Measurements from ENCODE around the gene KIAA1671.

The KIAA1671 gene

DNA sequence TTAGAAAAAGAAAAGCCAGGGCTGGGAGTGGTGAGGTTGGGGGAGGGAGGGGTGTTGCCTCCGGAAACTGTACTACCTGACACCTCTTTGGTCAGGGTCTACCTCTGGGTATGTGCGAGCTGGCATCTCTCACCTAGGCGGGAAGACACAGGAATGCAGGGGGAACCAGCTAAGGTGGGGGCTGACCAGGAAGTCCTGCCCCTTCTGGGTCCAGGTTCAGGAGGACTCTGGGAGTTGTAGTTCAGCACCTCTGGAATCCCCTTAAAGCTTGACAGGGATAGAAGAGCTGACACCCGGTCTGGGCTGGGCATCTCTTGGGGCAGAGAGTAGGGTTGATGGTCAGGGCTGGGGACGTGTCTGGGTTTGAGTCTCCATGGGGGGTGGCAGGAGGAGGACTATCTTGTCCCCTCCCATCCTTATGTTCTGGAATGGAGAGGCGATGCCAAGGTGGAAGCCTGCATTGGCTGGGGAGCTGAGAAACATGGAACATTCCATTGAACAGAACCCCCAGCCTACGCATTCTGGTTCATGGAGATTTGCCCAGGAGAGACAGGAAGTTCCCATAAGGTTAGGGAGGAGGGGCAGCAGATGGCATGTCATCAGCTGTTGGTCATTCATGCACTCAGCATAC, 2.1 kb upstream of the KIAA1671 start:
- DNase-seq (ENCODE audit: extremely low read depth in 1 of 2, low read depth in 1 of 2), result no peak

DNA sequence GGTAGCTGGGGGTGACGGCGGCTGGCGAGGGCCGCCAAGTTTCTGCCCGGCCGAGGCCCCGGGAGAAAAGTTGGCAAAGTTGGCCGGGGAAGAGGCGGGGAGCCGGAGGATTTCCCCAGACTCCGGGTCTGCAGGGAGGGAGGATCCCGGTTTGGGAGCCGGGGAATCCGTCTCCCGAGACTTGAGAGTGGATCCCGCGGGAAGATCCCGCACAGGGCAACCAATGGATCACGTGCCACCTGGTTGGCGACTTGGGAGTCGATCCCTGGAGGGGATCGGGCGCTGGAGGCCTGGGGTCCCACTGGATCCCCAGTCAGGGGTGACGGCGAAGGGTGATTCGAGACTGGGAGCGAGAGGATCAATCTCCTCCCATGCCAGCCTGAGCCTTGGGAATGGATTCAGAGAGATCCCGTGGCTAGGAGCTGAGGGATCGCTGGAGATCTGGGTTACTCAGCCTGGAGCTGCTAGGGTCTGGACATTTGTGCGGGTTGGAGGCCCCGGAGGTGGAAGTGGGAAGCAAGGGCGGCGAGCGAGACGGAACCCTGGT, 394 bp downstream of the KIAA1671 start:
- no peak for DNase-seq (ENCODE audit: extremely low read depth in 1 of 2, low read depth in 1 of 2)

DNA sequence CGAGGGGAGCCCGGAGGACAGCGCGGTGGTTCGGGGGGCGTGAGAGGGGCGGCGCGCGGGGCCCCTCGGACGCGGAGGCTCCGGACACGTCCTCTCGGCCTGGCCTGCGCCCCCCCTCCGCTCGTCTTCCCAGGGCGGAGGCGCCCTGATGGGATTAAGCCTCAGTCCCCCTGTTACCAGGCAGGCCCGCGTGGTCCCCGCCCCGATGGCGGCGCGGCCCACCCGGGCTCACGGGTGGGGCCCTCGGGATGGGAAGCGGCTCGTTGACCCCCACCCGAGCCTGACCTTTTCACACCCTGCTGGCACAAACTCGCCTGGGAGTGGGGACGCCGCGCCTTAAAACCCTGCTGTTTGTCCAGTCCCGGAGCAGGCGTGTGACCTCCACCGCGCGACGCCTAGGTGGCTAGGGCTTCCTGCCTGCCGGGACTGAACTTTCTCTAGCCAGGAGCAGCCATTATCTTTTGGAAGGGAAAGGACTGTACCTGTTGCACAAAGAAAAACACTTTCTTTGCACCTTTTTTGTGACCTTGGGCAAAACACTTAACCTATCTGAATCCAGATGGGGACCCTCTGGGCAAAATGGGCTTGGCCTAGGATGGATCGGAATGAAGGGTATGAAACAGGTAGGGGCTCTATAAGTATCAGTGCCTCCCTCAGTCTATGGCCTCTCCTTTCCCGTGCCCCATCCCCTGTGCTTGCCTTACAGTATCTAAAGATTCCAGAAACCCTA, 1.0 kb downstream of the KIAA1671 start:
- no peak for DNase-seq (ENCODE audit: extremely low read depth in 1 of 2, low read depth in 1 of 2)

DNA sequence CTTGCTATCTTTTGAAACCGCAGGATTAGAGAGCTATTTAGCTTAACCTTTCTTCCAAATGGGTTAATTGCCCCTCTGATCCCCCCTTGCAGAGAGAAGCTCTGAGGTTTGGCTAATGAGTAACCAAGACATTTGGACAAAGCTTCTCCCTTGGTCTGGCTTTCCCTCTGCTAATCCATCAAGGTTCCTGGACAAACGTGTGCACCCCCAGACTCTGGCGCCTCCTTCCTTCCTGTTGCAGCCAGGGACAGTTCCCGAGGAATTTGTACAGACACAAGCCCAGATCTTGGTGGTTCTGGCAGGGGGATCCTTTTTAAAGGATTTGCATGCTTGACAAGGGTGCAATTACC, 1.6 kb downstream of the KIAA1671 start:
- no peak for DNase-seq (ENCODE audit: extremely low read depth in 1 of 2, low read depth in 1 of 2)

DNA sequence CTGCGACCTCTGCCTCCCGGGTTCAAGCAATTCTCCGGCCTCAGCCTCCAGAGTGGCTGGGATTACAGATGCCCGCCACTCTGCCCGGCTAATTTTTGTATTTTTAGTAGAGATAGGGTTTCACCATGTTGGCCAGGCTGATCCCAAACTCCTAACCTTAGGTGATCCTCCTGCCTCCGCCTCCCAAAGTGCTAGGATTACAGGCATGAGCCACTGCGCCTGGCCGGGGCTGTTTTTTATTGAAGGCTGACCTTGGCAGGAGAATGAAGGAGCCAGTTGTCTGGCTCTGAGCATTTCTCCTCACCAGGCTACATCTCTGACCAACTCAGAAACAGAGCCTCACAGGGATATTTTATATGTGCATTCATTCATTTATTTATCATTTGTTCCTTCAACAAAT, 2.3 kb downstream of the KIAA1671 start:
- no peak for DNase-seq (ENCODE audit: extremely low read depth in 1 of 2, low read depth in 1 of 2)

DNA sequence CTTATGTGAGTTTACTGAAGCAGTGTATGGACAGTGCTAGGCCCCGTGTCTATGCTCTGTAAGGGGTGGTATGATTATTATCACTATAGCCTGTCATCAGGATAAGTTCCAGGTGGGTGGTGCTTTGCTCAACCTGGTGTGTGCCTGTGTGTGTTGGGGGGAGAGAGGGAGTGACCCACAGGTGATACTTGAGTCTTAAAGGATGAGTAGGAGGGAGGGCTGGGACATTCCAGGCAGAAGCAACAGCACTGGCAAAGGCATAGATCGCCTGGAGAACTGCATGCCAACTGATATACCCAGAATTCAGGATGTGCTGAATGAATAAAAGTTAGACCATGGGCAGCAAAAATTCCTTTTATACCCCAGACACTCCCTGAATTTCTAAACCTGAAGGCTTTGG, 4.5 kb downstream of the KIAA1671 start:
- DNase-seq (ENCODE audit: extremely low read depth in 1 of 2, low read depth in 1 of 2), result no peak

DNA sequence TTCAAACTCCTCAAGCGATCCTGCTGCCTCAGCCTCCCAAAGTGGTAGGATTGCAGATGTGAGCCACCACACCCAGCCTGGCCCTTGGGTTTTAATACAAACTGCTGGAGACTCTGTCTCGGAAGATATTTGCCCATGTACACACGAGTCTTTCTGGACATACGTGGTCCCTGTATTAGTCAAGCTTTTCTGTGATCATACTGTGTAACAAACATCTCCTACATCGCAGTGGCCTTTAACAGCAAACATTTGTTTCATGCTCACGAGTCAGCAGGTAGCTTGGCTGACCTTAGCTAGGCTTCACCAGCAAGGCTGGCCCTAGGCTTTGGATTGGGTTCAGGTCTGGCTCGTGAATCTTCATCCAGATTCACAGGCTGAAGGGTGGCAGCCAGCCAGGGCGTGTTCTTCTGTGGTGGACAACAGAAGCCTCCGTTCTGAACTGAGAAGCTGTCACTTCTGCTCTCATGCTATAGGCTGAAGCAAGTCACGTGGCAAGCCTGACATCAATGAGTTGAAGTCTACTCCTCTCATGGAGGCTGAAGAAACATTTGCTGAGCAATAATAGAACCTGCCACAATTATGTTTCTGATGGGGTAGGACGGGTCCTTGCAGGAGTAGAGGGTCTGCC, 8.8 kb downstream of the KIAA1671 start:
- no peak for DNase-seq (ENCODE audit: extremely low read depth in 1 of 2, low read depth in 1 of 2)

DNA sequence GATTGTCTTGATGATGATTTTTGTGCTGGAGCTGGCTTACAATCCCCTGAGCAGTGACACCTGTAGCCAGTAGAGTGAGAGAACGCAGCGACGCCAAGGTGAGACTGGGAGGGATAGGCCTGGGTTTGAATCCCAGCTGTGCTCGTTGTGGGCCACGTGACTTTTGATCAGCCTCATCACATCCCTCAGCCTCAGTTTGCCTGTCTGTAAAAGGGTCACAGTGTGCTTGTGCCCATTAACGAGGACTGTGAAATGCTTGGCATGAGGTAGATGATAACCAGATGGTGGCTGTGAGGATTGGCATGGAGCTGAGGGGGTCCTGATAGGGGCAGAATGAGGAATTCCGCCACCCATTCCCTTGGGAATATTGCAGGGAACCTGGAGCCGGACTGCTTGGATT, 9.6 kb downstream of the KIAA1671 start:
- DNase-seq (ENCODE audit: extremely low read depth in 1 of 2, low read depth in 1 of 2), result no peak

DNA sequence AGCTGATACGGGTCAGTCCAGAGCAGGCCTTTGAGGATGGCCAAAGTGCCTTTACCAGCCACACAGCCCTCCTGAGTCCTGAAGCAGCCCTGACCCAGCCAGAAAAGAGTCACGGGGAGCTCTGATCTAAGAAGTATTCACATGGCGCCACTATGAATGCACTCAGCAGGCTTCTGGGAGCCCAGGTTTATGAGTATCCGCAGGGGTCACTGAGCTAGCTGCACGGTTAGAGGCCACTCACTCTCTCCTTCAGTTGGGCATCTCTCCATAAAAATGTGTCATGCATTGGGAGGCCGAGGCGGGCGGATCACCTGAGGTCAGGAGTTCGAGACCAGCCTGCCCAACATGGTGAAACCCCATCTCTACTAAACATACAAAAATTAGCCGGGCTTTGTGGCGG, 10.3 kb downstream of the KIAA1671 start:
- DNase-seq (ENCODE audit: extremely low read depth in 1 of 2, low read depth in 1 of 2), result no peak

DNA sequence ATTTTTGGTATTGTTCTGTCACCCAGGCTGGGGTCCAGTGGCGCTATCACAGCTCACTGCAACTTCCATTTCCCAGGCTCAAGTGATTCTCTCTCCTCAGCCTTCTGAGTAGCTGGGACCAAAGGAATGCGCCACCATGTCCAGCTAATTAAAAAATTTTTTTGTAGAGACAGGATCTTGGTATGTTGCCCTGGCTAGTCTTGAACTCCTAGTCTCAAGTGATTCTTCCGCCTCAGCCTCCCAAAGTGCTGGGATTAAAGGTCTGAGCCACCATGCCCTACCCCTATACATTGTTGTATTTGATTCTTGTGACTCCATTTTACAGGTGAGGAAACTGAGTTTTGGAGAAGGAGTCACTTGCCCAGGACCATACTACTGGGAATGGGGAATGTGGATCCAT, 11.9 kb downstream of the KIAA1671 start:
- DNase-seq (ENCODE audit: extremely low read depth in 1 of 2, low read depth in 1 of 2), result no peak

DNA sequence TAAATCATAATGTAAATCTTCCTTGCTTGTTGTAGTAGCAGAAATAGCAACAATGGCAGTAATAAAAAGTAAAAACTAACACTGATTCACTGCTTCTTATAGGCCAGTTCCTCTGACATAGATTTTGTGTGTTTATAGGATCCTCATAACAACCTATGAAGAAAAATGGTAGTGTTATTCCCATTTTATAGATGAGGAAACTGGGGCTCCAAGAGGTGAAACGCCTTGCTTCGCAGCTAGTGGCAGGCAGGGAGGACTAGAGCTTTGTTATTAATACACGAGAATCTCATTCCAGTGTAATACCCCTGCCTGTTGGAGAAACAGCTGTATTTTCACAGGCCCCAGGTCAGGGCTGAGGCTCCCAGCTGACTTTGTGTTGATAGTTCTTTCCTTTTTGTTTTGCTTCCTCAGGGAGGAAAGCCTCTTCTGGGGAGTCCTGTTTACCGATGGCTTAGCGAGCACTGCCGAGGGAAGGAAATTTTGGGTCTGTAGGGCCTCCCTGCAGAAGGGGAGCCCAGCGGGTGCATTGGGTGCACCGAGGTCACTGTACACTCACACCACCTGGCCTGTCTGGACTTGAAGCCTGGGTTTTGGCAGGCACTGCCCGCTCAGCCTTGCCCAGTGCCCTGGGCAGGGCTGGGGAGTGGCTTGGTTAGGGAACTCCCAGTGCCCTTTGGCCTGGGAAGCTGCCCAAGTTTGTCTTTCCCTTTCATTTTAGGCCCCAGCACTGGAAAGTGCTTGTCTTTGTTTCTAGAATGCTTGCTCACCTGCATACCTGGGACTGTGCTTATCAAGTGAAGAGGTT, 13.5 kb downstream of the KIAA1671 start:
- no peak for DNase-seq (ENCODE audit: extremely low read depth in 1 of 2, low read depth in 1 of 2)

DNA sequence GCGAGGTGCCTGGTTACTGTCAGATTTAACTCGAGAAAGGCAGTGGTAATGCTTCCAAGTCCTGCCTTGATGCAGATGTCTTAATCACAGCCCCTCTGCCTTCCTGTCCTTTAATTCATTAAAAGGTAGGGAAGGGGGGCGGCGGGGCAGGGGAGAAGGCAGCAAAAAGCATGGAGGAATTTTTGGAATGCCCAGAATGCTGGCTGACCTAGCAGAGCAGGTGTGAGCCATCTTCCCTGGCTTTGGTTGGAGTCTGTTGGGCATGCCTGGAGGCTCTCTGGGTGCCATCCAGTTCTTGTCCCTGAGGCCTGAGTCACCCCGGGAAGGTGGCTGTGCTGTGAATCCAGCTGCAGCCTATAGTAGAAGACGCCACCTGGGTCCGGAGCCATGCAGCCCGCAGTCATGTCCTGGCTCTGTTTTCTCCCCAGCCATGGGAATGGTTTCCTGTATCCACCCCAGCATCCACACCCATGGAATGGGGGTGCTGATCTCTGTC, 15.6 kb downstream of the KIAA1671 start:
- no peak for DNase-seq (ENCODE audit: extremely low read depth in 1 of 2, low read depth in 1 of 2)

DNA sequence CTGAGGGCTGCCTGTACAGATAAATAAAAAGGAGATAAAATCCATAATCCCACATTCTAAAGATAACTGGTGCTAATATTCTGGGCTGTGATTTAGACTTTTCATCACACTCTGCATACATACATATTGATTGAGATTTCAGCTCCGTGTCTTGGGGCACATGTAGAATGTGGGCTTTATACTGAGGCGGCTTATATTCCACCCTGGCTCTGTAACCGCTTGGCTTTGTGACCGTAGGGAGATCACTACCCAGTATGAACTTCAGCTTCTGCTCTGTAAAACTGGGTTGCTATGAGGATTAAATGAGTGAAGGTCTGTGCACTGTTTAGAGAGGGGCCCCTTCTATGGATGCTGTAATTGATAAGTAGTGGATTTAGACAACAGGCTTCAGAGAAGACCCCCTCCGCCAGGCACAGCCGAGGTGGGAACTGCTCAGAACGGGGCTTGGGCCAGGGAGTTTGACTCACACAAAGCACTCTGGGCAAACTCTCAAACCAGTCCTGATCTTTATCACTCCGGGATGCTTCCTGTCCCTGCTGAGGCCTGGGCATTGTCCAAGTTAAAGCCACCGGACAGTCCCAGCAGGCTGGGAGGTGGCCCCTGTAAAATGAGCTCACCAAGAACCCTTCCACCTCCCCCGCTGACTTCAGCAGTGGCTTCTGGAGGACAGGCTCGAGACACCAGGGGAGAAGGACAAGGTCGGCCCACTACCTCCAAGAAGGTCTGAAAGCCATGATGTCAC, 17.2 kb downstream of the KIAA1671 start:
- no peak for DNase-seq (ENCODE audit: extremely low read depth in 1 of 2, low read depth in 1 of 2)

DNA sequence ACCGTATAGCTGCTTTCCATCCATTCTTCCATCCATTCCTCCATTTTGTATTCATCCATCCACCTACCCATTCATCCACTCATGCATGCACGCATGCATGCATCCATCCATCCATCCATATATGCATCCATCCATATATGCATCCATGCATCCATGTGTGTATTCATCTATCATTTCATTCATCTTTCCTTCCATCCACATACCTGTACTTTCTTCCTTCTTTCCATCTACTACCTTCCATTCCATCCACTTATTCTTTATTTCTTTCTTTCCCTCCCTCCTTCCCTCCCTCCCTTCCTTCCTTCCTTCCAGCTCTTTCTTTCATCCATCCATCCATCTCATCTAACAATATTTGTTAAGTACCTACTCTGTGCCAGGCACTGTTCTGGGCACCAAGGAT, 19.9 kb downstream of the KIAA1671 start:
- DNase-seq (ENCODE audit: extremely low read depth in 1 of 2, low read depth in 1 of 2), result no peak

DNA sequence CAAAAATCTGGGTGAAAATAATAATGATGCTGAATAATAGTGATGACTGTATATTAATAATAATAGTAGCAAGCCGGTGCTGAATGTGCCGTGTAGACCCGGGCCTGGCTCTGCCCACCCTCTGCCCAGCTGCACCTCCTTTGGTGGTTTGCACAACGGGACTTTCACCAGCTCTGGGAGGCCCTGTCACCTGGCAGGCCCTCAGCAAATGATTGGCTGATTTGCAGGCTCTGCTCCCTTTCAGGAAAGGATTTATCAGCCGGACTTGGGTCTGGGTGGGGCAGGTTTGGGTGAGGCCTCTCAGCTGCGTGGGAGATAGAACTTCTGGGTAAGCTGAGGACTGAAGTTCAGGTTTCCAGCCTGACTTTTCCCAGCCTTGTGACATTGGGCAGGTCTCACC, 21.4 kb downstream of the KIAA1671 start:
- no peak for DNase-seq (ENCODE audit: extremely low read depth in 1 of 2, low read depth in 1 of 2)

DNA sequence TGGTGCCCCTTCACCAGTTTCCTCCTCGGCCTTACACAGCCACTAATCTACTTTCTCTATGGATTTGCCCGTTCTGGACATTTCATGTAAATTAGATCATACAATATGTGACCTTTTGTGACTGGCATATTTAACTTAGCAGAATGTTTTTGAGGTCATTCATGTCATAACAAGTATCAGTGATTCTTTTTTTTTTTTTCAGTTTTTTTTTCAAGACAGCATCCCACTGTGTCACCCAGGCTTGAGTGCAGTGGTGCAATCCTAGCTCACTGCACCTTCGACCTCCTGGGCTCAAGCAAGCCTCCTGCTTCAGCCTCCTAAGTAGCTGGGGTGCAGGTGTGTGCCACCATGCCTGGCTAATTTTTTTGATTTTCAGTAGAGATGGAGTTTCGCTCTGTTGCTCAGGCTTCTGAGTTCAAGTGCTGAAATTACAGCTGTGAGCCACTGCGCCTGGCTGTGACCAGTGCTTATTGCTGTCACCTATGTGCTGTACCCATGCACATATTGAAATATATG, 22.7 kb downstream of the KIAA1671 start:
- DNase-seq (ENCODE audit: extremely low read depth in 1 of 2, low read depth in 1 of 2), result no peak

DNA sequence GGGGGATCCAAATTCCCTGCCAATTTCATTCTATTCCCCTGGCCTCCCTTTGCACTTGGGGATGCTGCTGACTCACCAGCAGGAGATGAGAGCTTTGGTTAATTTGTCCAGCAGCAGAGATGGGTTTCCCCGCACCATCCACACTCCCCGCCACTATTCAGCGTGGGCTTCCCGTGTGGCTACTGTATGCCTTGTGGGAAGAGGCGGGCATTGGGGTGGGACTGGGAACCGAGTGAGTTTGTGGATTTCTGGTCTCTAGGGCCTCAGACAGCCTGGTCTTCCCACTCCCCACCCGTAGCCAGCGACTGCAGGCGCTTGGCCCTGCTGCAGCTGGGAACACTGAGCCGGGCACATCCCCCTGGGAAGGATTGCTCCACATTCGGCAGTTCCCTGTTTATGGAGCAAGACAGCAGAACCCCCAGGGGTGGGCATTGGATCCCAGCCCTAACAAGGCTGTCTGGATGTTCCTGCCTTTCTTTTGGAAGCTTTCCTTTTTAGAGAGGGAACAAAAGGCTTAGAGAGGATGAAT, 23.4 kb downstream of the KIAA1671 start:
- no peak for DNase-seq (ENCODE audit: extremely low read depth in 1 of 2, low read depth in 1 of 2)

DNA sequence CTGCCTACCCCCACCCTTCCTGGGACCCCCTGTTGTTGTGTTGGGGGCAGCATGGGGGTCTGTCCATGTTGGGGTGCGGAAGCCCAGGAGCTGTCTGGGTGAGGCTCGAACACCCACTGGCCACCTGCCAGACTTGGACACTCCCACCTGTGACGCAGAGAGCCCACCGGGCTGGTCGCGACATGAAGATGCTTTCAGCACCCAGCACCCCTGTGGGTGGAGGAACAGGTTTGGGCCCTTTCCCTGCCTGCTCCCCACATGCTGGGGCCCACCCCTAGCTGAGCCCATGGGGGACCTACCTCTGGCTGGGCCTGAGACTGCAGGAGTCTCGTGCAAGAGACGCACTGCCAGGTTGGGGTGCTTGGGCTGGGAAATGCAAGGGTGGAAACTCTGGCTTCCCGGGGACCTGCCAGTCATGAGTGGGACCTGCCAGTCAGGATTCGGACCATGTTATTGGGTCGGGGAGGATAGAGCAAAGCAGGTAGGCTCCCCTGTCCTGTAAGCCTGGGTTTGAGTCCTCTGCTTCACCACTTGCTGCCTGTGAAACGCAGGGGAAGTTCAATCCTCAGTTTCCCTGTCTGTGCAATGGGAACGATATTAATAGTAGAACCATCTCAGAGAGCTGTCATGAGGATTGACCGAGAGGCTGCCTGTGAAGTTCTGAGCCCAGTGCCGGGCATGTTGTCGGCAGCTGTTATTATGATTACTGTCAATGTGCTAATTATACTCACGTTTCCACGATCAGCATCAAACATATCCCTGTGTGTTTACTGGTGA, 24.1 kb downstream of the KIAA1671 start:
- DNase-seq (ENCODE audit: extremely low read depth in 1 of 2, low read depth in 1 of 2), result no peak

Data from stimulated activated CD8-positive, alpha-beta memory T cell treated with anti-CD3 and anti-CD28 coated beads, Interleukin-7, amount 100 ng/mL, for 48 hours (primary cell).